IPS-NIHi11 (cell line): ENCODE results near the gene NUDT21.

Experiments used
- DNase-seq: peaks from one replicate; pipeline ENCODE4 v3.0.0; 2012; ENCODE audit warnings: mixed read lengths, low spot score

Gene NUDT21

DNA sequence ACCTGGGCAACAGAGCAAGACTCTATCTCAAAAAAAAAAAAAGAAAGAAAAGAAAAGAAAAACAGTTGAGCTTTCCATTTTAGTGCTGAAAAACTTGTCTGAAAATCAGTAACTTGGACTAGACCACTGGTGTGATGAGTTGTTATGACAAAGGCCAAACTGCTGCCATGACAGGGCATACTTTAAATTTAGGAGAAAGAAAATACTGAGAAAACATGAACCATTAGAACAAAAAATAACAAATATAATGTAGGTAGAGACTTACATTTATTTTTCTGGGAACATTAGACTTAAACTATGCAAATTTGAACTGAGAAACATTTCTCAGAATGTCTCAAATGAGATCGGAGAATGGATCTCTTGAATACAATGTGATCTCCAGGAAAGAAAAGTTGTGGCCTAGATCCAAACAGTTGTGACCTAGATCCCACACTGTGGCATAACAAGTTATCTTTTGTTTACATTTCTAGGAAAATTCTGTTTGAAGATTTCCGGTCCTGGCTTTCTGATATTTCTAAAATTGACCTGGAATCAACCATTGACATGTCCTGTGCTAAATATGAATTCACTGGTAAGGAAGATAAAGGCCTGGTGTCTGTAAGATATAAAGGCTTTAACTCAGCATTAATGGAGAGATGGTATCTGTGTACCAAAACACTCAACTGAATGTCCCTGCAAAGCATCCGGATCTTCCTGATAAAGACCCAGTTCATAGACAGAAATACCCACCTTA, 11.1 kb upstream of the NUDT21 start:
- no peak for DNase-seq

DNA sequence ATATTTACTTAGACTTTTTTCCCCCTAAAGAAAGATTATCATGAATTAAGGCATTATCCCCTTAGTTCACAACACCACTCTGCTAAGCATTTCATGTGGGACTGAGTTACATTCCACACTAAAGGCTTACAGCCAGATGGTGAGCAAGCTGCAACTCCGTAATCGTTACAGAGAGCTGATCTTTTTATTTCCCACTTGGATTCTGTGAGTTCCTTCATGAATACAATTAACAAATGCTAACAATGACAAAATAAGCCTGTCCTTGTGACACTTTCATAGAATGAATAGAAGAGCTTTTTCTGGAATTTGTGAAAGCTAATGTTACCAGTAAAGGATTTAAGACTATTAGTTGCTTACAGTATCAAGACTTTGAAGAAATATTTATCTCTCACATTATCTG, 9.0 kb upstream of the NUDT21 start:
- DNase-seq: no peak

DNA sequence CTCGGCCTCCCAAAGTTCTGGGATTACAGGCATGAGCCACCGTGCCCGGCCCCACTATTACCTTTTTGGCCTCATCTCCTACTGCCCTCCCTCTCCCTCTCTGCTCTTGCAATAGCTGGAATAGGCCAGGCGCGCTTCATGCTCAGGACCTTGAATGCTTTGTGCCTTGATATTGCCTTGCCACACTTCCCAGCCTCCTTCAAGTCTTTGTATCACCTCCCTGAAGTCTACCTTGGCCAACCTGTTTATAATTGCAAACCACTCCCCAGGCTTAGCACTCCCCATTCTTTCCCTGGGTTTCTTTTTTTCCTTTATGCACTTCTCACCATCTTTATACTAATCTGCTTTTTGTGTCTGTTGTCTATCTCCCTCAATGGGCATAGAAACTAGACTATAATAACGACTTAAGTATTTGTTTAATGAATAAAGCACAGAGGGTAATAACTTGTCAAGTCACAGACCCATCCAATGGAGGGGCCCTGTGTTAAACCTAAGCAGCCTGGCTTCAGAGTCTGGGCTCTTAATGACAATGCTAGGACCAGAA, 6.9 kb upstream of the NUDT21 start:
- no peak for DNase-seq

DNA sequence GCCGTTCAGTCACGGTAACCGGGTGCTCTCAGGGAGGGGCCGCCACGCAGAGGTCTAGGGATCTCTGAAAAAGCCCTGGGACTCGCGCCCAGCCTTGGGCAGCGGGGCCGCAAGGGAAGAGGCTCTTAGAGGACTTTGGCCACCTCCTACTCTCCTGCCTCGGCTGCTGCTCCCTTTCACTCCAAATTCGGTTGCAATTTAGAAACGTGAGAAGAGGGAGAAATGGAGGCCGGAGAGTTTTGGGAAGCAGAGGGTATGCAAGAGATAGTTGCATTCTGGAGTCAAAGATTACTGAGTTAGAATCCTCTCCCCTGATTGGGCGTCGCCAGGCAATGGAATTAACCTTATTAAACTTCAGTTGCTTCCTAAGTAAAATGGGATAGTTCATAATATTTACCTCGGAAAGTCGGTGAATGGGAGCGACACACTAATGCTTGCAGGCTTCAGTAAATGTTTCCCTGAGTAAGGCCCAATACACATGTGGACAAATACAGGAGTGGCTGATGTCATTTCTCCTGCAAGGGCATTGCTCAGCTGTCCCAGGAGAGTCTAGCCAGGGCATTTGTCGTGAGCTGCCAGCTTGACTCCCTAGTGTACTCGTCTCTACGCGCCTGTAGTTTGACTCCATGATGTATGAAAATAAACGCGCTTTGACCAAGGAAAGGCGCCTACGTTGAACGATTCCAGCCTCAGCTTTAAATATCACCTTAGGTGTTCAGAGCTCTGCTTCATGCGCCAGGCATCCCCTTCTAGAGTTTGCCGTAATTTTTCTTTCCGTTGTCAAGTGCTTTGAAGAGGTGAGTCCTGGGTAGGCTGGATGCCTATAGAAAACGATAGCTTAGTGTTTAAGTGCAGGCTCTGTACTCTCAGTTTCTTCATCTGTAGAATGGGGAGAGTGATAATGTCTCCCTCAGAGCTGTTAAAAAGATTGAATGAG, 889 bp upstream of the NUDT21 start:
- DNase-seq: peak; percentile 75

DNA sequence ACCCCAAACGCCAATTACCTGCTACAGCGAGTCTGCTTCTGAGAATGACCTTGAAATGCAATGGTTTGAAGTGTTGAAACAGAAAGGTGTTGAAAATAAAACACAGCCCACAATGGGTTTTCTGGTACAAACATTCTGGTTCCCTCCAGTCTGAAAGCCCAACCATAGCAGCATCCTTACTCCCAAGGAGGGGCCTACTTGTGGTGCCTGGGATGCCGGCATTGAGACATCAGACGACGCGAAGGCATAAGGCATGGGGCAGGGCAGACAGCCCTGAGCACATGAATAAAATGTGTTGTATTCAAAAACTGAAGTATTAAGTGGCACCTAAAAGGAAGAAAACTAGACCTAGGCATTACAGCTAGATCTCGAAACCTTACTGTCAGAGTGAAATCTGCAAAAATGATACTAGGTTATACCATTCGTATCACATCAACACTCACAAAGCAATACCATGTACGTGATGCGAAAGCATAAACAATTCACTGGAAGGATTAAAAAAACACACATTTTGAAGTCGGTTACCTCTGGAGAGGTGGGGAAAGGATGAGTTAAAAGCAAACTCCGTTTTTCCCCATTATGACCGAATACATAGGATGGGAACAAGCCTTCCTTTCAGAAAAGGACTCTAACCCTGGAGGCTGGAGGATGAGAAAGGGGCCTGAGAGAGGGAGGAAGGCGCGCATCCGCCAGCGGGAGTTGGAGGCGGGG, 702 bp downstream of the NUDT21 start:
- peak; percentile 32 for DNase-seq

DNA sequence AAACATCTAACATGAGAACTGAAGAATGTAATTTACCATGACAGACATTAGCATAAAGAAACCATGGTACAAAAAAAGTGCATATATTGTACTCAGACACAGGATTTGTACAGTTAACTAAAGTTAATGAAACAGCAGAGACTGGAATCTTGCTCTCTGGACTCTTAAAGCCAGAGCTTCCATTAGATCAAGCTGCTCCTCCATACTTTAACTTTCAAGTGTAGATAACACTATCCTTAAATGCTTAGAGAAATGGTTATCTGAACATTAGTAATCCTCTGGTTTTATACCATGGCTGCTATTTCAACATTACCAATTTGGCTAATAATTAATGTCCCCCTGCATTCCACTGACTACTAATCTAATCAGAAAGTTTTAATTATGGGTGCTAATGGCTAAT, 3.1 kb downstream of the NUDT21 start:
- DNase-seq: no peak

DNA sequence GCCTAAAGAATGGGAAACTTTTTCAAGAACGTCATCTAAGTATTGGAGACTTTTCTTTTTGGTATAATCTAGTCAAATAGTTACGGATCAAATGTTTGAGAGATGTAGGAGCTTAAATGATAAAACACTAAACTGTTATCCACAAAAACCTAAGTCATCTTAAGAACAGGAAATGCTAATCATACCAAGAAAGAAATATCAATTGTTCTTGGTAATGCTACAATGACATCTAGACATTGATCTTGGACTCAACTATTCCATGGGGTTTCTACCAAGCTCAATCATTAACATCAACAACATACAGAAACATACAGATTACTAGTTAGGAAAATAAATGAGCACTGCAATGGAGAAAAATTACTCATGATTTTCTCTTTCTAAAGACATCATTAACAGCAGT, 3.8 kb downstream of the NUDT21 start:
- no peak for DNase-seq

DNA sequence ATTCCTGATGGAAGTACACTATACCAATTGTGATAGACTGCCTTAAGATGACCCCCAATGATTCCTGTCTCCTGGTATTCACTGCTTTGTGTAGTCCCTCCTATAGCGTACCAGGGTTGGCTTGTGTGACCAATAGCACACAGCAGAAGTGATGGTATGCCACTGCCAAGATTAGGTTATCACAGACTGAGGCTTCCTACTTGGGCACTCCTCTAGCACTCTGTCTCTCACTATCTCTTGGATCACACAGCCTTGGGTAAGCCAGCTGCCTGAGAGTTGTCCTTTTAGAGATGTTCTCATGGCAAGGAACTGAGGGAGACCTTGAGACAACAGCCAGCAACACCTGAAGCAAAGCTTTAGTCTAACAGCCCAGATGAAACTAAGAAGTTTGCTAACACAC, 13.1 kb downstream of the NUDT21 start:
- DNase-seq: no peak

DNA sequence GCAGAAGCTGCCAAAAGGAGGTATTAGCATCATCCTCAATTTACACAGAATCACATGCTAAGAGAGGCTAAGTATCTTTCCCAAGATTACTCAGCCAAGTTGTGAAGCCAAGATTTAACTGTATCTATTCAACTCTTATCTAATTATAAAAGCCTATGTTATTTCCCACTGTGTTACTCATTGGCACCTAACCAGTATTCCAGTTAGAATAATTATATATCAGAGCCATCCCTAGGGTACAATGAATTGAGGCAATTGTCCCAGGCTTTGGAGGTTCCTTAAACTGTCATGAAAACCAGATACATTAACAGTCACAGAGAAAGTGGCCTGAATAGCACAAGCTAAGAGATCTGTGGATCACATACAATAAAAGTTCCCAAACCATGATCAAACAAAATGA, 14.9 kb downstream of the NUDT21 start:
- no peak for DNase-seq

DNA sequence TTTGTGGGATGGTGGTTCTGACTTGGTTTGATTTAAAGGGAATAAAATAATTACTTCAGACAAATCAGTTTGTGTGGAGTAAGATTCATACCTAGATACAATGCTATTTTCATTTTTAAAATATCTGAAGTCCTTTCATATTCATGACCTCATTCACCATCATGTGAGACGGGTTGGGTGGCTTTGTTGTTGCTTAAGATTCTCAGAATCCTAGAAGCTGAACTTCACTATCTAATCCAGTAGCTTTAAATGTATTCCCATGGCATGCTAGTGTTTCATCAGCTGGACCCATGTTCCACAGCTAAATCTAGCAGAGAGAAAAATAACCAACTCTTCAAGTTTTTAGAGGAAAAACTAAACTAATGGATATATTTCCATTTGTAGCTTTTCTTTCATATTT, 23.0 kb downstream of the NUDT21 start:
- DNase-seq: no peak

DNA sequence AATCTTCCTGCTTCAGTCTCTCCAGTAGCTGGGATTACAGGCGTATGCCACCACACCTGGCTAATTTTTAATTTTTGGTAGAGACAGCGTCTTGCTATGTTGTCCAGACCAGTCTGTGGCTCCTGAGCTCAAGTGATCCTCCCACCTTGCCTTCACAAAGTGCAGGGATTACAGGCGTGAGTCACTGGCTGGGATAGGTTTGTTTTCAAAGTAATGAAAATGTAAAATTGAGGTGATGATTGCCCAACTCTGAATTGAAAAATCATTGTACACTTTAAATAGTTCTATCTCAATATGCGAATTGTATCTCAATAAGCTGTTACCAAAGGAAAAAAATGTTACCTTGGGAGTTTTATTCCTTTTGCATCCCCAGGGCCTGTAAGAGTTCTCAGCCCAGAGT, 24.5 kb downstream of the NUDT21 start:
- DNase-seq: no peak

DNA sequence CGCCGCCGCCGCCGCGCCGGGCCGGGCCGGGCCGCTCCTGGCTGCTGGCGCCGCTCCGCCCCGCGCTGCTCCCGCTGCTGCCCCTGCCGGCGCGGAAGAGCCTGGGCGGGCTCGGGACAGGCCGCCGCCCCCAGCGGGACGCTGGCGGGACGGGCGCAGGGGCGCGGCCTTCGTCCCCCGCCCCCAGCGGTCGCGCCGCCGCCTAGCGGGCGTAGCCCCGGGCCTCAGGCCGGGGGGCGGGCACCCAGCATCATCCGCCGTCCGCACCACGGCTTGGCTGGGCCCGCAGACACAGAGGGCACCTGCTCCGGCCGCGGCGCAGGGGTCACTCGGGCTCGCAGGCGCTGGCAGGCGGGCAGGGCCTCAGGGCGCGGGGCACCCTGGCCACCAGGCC, 25.7 kb downstream of the NUDT21 start, which contains the start of gene AMFR:
Gene AMFR, minus strand, starts transcription at position 107 of the 394 bp plus-strand sequence. CDS start 218 bp downstream, outside the sequence.
- peak; percentile 92 for DNase-seq

DNA sequence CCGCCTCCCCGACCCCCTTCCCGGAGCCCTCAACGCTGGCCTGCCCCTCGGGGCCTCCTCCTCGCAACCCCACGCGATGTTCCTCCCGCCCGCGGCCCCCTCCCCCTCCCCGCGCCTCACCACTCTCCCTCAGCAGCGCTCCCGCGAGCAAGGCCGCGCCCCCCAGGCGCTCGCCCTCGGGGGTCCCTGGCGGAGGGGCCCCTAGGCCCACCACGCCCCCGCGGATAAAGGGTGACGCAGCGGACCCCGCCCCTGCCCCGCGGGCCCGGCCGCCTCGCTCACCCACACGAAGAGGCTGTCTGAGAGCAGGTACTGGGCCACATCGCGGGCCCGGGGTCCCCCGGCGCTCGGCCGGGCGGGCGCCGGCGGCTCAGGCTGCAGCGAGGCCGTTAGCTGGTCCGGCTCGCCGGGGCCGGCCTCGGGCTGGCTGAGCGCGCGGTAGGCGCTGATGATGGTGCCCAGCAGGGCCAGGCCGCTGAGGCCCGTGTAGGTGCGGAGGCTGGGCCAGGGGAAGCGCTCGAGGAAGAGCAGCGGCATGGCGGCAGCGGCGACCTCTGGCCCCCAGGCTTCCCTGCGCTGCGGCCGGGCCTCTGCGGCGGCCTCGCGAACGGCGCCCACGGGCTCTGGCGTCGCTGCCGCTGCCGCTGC, 26.2 kb downstream of the NUDT21 start:
- peak; percentile 72 for DNase-seq

DNA sequence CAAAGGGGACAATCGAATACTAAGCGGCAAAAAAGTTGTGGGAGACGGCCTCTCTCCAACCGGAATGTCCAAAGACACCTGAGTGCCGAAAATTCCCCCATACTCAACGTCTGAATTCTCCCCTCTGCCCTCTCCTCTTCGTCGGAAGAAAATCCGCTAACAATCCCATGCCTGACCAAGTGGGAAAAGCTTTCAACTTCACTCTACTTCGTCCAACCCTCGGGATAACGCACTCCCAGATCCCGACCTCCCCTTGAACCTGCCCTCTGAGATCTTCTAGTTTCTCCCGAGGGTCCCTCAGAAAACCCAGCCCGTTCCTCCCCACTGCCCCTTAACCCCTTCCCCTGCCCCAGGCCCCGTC, 26.7 kb downstream of the NUDT21 start:
- no peak for DNase-seq

DNA sequence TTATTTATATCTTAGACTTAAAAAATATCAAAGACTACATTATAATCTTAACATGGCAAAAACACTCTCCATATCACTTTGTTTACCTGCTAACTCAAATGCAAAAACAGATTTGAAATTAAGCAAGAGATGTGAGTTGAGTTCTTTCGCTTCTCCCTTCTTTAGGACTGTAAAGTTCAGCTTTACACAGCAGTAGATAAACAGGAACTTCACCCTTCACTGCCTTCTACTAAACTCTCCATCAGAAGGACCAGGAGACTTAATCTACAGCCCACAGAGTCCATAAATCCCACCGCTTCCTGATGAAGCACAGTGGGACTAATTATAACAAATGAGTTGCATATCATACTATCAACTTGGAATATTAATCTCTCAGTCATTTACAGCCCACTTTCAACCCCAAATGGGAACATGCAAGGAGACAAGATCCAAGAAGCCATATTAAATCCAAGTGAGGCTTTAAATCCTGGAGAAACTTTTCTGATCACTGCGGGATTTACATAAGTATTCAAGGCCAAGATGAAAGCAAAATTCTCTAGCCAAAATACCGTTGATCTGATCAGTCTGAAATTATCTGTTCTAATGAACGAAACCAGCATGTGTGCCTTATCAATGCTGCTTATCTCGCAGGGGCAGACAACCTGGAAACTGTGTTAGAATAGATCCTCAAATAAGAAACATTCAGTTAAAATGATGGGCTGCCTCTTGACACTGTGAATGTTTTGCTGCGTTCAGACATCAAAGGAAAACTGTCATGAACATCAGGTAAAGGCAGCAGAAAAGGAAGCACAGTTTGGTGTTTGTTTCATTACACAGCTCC, 27.3 kb downstream of the NUDT21 start:
- no peak for DNase-seq

DNA sequence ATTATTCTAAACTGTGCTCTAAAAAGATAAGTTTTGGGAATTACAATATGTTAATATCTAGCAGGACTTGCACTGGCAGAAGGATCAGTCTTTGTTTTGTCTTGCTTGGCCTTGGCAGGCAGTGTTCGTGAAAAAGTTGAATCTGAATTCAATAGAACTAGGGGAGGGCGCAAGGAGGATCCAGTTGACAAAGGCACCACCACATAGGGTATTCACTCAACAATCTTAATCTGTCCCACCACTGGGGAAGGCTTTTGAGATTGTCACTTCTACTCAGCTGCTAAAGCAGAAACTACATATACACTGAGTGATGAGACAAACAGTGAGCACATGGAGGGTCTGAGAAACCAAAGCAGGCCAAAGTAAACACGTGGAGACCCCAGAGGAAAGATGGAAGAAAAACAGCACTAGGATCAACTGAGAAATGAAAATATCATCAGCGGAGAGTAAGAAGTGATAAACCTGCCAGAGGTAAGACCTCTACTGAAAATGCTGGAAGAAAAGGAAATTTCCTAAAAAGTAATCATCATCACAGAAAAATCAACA, 28.2 kb downstream of the NUDT21 start:
- no peak for DNase-seq

DNA sequence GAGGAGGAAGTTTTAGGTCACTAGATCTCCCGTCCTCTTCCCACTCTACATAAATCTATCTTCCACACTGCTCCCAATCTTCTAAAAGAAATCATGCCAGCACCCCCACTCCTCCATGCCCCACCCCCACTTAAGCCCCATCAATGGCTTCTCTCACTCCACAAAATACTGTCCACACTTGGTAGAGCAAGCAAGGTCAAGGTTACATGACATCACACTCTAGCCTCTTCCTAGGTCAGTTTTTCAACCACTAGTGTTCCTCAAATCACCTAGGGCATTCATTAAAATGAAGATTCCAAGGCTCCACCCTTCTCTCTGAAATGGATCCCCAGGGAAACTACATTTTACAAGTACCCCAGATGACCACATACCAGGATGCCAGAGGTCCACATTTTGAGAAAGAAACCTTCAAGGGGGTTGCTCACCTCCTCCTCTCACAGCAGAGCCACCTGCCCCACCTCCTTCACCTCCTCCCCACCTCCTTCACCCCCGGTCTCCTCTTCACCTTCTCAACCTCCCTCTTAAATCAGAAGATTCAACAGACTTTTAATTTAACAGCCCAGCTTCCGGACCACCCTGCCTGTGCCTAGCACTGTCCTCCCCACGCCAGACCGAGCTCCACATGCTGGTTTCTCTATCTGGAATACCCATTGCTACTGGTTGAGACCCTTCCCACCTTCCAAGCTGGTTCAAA, 29.0 kb downstream of the NUDT21 start:
- DNase-seq: no peak

DNA sequence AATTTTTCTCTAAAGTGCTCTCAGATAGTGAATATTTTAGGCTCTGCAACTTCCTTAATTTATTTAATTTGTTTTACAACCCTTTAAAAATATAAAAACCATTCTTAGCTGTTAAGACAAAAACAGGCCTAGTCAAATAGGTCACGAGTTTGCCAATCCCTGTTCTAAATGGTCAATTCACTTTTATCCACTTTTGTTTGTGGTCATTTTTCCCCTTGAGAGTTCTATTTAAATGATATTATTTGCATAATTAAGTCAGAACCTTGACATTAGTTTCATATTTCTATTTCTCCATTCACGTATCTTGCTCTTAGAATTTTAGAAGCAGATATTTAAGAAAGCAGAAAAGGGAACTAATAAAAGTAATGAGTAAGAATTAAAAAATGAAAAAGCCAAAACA, 29.8 kb downstream of the NUDT21 start:
- no peak for DNase-seq

DNA sequence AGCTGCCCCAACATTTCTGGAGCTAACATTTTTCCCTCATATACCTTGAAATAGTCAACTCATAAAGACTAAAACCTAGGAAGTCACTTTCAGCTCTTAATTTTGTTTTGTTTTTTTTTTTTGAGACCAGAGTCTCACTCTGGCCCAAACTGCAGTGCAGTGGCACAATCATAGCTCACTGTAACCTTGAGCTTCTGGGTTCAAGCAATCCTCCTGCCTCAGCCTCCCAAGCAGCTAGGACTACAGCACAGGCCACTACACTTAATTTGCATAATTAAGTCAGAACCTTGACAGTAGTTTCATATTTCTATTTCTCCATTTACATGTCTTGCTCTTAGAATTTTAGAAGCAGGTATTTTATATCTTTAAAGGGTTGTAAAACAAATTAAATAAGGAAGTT, 30.5 kb downstream of the NUDT21 start:
- no peak for DNase-seq
